GM12874 (cell line): ENCODE measurements around the gene PRKCI.

ENCODE experiments used
- TF ChIP-seq, protein P1 (sequence below): IDR thresholded peaks from 2 replicates; pipeline ENCODE4 v1.5.1; 2011; ENCODE audit warnings: low read depth, mild to moderate bottlenecking, control low read depth, low read length, moderate library complexity; ENCODE audit not compliant: insufficient read depth

Gene PRKCI

DNA sequence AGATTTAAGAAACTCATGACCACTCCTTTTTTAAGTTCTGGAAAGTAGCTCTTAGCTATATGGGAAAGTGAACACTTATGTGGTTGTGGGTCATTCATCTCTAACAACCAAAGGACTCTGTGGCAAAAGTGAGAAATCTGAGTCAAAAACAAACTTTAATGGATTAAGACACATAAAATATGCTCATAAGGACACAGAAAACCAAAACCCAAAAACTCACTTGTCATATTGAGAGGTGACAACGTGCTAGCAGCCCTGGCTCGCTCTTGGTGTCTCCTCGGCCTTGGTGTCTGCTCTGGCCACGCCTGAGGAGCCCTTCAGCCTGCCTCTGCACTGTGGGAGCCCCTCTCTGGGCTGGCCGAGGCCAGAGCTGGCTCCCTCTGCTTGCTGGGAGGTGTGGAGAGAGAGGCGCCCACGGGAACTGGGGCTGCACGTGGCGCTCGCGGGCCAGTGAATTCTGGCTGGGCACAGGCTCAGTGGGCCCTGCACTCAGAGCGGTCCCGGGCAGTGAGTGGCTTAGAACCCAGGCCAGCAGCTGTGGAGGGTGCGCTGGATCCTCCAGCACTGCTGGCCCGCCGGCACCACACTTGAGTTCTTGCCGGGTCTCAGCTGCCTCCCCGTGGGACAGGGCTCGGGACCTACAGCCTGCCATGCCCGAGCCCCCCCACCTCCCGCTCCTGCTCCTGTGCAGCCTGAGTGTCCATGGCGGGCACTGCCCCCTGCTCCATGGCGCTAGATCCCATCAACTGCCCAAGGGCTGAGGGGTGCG, 105.0 kb downstream of the PRKCI start:
- TF ChIP-seq, protein P1, sequence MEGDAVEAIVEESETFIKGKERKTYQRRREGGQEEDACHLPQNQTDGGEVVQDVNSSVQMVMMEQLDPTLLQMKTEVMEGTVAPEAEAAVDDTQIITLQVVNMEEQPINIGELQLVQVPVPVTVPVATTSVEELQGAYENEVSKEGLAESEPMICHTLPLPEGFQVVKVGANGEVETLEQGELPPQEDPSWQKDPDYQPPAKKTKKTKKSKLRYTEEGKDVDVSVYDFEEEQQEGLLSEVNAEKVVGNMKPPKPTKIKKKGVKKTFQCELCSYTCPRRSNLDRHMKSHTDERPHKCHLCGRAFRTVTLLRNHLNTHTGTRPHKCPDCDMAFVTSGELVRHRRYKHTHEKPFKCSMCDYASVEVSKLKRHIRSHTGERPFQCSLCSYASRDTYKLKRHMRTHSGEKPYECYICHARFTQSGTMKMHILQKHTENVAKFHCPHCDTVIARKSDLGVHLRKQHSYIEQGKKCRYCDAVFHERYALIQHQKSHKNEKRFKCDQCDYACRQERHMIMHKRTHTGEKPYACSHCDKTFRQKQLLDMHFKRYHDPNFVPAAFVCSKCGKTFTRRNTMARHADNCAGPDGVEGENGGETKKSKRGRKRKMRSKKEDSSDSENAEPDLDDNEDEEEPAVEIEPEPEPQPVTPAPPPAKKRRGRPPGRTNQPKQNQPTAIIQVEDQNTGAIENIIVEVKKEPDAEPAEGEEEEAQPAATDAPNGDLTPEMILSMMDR, result no peak

DNA sequence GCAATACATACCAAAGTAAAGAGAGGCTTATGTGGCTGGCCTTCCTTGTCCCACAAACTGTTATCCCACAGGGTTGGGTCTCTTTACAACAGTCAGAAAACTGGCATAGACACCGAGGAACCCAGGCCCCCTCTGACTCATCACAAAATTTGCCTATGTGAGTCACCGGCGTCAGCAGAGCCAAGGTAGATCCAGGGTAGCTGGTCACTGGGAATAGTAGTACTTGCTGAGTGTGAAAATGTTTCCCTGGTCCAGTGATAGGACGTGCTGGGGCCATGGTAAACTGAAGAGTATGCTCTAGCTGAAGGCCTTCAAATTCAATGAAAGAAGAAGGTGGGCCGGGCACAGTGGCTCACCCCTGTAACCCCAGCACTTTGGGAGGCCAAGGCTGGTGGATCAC, 108.1 kb downstream of the PRKCI start:
- TF ChIP-seq, protein P1, result no peak

DNA sequence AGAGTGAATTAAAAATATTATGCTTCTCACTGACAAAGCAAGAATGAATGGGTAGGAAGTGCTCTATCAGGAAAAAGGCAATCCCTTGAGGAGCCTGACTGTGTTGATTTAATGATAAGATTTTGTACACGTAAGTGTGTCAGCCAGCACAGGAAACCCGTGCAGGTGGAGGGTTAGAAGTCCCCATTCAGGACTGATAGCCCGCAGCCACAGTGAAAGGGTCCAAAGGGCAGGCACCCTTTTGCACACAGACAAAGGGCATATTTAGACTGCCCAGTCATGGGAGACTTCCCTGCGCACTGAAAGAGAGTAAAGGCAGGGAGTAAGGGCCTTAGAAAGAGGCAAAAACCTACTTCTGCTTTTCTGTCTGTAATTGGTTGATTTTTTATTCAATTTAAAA, 108.9 kb downstream of the PRKCI start:
- TF ChIP-seq, protein P1, result no peak

DNA sequence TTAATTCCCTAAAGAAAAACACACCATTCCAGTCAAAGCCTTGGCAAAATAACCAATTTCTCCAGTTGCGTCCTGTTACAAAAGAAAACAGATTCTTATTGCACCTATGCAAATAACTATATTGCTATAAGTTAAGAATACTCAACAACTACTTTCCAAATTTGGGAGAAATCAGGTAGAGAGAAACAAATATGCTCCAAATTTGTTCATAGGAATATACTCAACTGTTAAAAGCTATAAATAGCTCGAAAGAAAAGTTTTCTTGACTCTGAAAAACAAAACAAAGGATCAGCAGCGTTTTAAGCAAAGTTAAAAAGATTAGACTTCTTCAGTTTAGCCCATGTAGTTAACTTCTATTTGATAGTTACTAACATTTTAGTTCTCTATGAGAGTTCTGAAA, 115.2 kb downstream of the PRKCI start:
- TF ChIP-seq, protein P1, result no peak

DNA sequence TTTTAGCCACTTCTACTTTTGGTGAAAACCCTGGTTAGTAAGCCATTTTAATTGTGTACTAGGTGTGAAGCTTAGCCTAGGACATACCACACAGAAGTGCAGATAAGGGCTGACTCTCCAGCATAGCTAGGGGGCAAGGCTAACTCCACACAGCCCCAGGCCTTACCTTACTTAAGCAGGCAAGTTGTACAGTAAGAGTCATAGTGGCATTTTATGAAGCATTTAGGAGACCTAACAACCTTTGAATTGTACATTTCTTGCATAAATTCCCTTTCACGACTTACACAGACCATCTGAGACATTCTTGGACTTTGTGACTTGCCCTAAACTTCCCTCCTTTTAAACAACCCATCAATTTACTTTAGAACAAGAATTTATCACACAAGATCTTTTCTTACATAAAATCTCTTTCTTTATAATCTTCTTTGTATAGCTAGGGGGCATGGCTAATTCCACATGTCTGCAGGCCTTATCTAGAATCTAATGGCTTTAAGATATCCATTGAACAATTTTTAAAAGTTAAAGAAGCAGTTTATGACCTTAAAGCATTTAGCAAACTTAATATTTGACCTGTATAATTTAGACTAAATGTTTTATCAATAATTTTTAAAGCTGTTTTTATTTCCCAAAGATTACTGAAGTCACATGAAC, 116.6 kb downstream of the PRKCI start:
- TF ChIP-seq, protein P1, result no peak

DNA sequence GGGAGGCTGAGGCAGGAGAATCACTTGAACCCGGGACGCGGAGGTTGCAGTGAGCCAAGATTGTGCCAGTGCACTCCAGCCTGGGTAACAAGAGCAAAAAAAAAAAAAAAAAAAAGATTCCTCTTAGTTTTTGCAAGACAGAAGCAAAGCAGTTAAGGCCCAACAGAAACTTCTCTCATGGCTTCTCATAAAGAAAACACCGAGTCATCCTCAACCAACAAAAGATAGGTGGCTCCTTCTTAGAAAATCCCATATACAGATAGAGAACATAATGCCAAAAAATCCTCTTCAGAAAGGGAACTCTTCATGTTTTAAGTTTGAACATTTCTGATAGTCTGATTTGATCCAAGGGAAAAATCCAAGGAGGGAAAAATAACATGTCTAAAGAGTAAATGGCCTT, 122.7 kb downstream of the PRKCI start:
- TF ChIP-seq, protein P1, result no peak

DNA sequence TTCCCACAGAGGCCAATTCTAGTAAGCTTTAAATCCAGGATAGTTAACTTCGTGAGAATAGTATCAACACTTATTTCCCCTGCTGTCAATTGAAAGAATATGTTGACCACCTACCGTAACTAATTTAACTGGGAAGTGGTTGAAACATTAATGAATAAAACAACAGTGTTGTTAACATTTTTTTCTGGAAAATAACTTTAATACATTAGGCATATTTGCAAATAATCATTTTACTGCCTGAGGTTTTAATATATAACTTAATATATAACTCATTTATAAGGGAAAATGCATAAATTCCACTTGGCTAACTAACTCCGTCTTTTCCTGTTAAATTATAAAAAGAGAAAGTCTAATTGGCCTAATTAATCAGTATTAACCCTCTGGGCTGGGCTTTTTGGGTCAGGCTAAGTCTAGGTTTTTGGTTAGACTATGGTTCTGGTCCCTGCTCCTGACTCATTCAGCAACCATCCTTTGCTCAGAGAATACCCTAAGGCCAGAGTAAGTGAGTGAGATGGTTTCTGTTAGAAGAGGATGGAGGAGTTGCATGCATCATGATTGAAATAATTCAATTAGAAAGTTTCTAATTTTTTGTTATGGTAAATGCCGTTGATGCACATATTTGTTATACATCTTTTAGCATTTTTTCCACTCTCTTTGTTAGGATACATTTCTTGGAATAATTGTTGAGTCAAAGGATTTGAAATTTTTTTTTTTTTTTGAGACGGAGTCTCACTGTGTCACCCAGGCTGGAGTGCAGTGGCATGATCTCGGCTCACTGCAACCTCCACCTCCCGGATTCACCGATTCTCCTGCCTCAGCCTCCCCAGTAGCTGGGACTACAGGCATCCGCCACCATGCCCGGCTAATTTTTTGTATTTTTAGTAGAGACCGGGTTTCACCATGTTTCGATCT, 124.5 kb downstream of the PRKCI start:
- TF ChIP-seq, protein P1, result no peak
